Peyer's patch (tissue), 4 donors: Measurements from ENCODE around the gene IL12RB2.

Source experiments
- CTCF ChIP-seq, 6 experiments: fragments of 450-650 bp in 4 of 6; fragments of 200-600 bp in 2 of 6; sonication (generic) in 1 of 6; IDR thresholded peaks; one replicate each; pipeline ENCODE4 v1.5.1; 2017 to 2019; ENCODE audit warnings: antibody characterized with exemption in 6 of 6, mild to moderate bottlenecking in 3 of 6, moderate library complexity in 1 of 6
- POLR2A ChIP-seq, 2 donors: fragments of 450-650 bp; IDR thresholded peaks; one replicate each; pipeline ENCODE4 v1.5.1; 2017; ENCODE audit warnings: antibody characterized with exemption in 2 of 2, mild to moderate bottlenecking in 2 of 2, moderate library complexity in 2 of 2

GRCh38 chr1:67439277-67440029 is 131.8 kb downstream of the IL12RB2 start:
- no peak for TF ChIP-seq CTCF (IDR thresholded peaks at IDR 0.05)
- TF ChIP-seq POLR2A (IDR thresholded peaks at IDR 0.05) = no peak
